Measurements from ENCODE around the gene PPP3R1. TPM values are rescaled to one million over a fixed set of nuclear protein-coding genes. Genes with fewer than 3 reads are reported as not detected.

The PPP3R1 gene
- total and polyA plus RNA-seq, 2 of the 8 experiments (the other 6 are each of a cell fraction or from before 2014, with no cell fraction given) = 9.3 to 85.1 TPM

DNA sequence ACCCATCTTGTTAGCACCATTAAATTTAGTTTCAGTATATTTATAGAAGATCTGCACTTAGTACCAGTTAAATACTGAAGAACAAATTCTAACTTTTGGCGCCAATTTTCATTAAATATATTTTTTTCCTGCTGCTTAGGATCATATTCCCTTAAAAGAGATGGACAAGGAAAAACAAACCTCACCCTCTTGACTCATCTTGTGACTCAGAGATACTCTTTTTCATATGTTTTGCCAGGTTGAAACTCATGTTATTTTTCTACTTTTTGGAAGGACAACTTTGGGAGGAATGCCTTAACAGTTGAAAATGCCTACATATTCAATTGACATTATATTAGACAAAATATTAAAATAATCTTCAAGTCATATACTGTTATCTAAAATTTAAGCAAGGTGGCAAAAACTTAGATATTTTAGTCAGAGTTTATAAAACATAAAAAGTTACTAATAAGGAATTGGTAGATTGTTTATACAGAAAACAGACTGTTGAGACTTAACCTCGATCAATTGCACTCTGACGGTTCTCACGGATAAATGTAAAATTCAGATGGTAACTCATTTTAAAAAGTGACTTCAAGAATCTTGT, 58.5 kb downstream of the PPP3R1 start:
- H2BK5ac ChIP-seq (ENCODE audit: low read depth, low read length) = no peak overlapping the region
- CTCF ChIA-PET (ENCODE audit: partially characterized antibody) = interaction anchor here (0.7 to 1.5 kb wide), 2 partner anchors 8 to 46 kb away, joined by 3 read pairs; no protein-coding TSS in a partner anchor
- no peak overlapping the region for H3K14ac ChIP-seq (ENCODE audit: insufficient read length)
- H2BK15ac ChIP-seq (ENCODE audit: low read length) = no peak overlapping the region
- H3K18ac ChIP-seq (ENCODE audit: extremely low read depth, low read length) = no peak overlapping the region
- no peak overlapping the region for H2BK12ac ChIP-seq (ENCODE audit: low read depth, low read length)
- FAIRE-seq (no peak), DNase-seq (ENCODE audit: low read depth in 1 of 2, low spot score in 2 of 2) (no peak)
- H3K4ac ChIP-seq (replicated peaks; ENCODE audit: insufficient read length, low read depth, low read length) = no peak overlapping the region
- no peak overlapping the region for H4K8ac ChIP-seq (ENCODE audit: extremely low read depth, insufficient read depth, low read length)
- no peaks in the 10 kb centered on the region for H3K36me3 ChIP-seq (ENCODE audit: control insufficient read depth in 2 of 4, insufficient read depth in 4 of 4, low read length in 3 of 4)
- H2AK5ac ChIP-seq (ENCODE audit: low read depth, low read length) = no peak overlapping the region
- no peak overlapping the region for H3K4me2 ChIP-seq (ENCODE audit: insufficient read depth in 1 of 2, low read depth in 2 of 2, low read length in 2 of 2)
- peaks cover 0 to 86% of the 10 kb centered on the region in 2 experiments; a peak in 2 of 4 replicates for H3K79me2 ChIP-seq (ENCODE audit: control insufficient read depth in 1 of 2, insufficient read depth in 2 of 2, low read length in 2 of 2)
- POLR2A ChIA-PET (ENCODE audit: partially characterized antibody) = interaction anchor here (1.4 kb wide), 1 partner anchor 131 kb away, joined by 3 read pairs; the partner anchor contains the start of gene C1D
- 91% methylated on average over 4 of the region's 4 CpGs; no CpG with 5 or more reads in 1 of the 2 experiments for WGBS, 2 experiments (ENCODE audit: extremely low coverage in 1 of 2, insufficient coverage in 1 of 2, insufficient read length in 1 of 2, insufficient replicate concordance in 2 of 2, low coverage in 1 of 2, low lambda C conversion rate in 2 of 2, missing lambda C conversion rate in 1 of 2)
- peaks cover 2% of the 10 kb centered on the region; the same call in 1 of the 2 replicates for H3K79me1 ChIP-seq (ENCODE audit: low read depth, low read length)
- H4K5ac ChIP-seq (ENCODE audit: insufficient read length, low read depth, low read length) = no peak overlapping the region
- H3K9ac ChIP-seq (replicated peaks in 1 of 4; ENCODE audit: extremely low read depth in 1 of 4, low read depth in 3 of 4, low read length in 3 of 4) = no peak overlapping the region
- H4K20me1 ChIP-seq (replicated peaks in 1 of 2; ENCODE audit: control insufficient read depth in 1 of 2, insufficient read depth in 2 of 2, low read length in 2 of 2) = peaks cover 5 to 12% of the 10 kb centered on the region in 2 experiments
- H2BK120ac ChIP-seq (replicated peaks; ENCODE audit: low read depth, low read length) = no peak overlapping the region
- H3K27me3 ChIP-seq (replicated peaks in 1 of 4; ENCODE audit: control insufficient read depth in 3 of 4, extremely low read depth in 1 of 4, insufficient read depth in 3 of 4, low read length in 3 of 4) = no peaks in the 10 kb centered on the region
- no peak overlapping the region for H3K23ac ChIP-seq (ENCODE audit: insufficient read length)
- H4K91ac ChIP-seq (replicated peaks; ENCODE audit: insufficient read length, low read length) = no peak overlapping the region
- H2BK20ac ChIP-seq (ENCODE audit: low read length) = no peak overlapping the region
- no peaks in the 10 kb centered on the region for H3K9me3 ChIP-seq (ENCODE audit: insufficient read depth in 2 of 2, low read depth in 1 of 2, low read length in 1 of 2)
- no peak overlapping the region for H2AFZ ChIP-seq (ENCODE audit: low read length)
- no peaks in the 10 kb centered on the region for H3K23me2 ChIP-seq (ENCODE audit: low read depth, low read length)
- H3K27ac ChIP-seq (ENCODE audit: low read depth, low read length) = no peak overlapping the region
- H3K56ac ChIP-seq (replicated peaks; ENCODE audit: insufficient read length, low read depth, low read length) = no peak overlapping the region
- TF ChIP-seq, protein P1, sequence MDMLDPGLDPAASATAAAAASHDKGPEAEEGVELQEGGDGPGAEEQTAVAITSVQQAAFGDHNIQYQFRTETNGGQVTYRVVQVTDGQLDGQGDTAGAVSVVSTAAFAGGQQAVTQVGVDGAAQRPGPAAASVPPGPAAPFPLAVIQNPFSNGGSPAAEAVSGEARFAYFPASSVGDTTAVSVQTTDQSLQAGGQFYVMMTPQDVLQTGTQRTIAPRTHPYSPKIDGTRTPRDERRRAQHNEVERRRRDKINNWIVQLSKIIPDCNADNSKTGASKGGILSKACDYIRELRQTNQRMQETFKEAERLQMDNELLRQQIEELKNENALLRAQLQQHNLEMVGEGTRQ (IDR thresholded peaks at IDR 0.05; ENCODE audit: low read length) = no peak
- TF ChIP-seq TEAD4 (IDR thresholded peaks at IDR 0.05; ENCODE audit: low read depth, low read length) = no peak
- no peaks in the 10 kb centered on the region for H3K4me1 ChIP-seq (replicated peaks in 1 of 4; ENCODE audit: control insufficient read depth in 3 of 4, insufficient read depth in 4 of 4, low read length in 3 of 4)
- H3K4me3 ChIP-seq (ENCODE audit: extremely low read depth in 1 of 4, insufficient read depth in 2 of 4, low read depth in 3 of 4, low read length in 4 of 4) = no peak overlapping the region

Measured in H1 (cell line).